Ishikawa (cell line): ENCODE measurements around the gene TTC8.

Source experiments
- EGR1 ChIP-seq: IDR thresholded peaks from 2 replicates; pipeline ENCODE4 v1.6.1; 2012
- TF ChIP-seq, protein P1 (sequence below): IDR thresholded peaks from 2 replicates; pipeline ENCODE4 v1.6.1; 2012; ENCODE audit warnings: low read depth, mild to moderate bottlenecking

DNA sequence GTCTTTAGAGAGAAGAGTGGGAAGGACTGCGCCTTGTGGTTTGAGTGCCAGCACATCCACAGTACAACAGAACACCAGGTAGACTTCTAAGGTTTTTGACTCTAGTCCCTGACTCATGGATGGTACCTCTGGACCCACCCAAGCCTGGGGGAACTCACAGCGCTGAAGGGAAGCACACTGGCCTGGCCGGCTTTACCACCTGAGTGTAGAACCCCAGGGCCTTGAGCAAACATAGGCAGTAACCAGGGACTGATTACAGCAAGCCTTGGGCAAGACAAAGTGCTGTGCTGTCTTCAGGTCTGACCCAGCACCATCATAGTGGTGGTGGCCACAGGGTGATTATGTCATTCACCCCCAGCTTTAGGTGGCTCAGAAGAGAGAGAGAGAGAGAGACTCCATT, 48.9 kb upstream of the TTC8 start:
- TF ChIP-seq, protein P1, sequence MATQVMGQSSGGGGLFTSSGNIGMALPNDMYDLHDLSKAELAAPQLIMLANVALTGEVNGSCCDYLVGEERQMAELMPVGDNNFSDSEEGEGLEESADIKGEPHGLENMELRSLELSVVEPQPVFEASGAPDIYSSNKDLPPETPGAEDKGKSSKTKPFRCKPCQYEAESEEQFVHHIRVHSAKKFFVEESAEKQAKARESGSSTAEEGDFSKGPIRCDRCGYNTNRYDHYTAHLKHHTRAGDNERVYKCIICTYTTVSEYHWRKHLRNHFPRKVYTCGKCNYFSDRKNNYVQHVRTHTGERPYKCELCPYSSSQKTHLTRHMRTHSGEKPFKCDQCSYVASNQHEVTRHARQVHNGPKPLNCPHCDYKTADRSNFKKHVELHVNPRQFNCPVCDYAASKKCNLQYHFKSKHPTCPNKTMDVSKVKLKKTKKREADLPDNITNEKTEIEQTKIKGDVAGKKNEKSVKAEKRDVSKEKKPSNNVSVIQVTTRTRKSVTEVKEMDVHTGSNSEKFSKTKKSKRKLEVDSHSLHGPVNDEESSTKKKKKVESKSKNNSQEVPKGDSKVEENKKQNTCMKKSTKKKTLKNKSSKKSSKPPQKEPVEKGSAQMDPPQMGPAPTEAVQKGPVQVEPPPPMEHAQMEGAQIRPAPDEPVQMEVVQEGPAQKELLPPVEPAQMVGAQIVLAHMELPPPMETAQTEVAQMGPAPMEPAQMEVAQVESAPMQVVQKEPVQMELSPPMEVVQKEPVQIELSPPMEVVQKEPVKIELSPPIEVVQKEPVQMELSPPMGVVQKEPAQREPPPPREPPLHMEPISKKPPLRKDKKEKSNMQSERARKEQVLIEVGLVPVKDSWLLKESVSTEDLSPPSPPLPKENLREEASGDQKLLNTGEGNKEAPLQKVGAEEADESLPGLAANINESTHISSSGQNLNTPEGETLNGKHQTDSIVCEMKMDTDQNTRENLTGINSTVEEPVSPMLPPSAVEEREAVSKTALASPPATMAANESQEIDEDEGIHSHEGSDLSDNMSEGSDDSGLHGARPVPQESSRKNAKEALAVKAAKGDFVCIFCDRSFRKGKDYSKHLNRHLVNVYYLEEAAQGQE, result no peak
- no peak for TF ChIP-seq EGR1
